ENCODE data around the gene NOC4L.

DNA sequence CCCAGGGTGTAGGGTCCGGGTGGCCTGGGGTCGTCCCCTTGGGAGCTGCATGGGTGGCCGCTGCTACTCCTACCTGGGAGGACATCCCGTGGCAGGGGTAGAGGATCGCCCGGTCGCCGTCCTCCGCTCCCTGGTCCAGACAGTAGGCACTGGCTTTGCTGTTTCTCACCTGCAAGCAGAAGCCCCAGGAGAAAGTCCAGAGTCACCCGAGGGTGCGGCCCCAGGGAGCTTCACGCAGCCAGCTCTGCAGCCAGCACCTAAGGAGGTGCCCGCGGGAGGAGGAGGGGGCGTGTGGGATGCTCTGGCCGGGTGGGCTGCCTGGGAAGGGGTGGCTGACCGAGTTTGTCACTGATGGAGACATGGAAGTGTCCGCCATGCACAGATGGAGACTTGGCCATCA is 54.8 kb downstream of the NOC4L start:
- TF ChIP-seq, protein P1, sequence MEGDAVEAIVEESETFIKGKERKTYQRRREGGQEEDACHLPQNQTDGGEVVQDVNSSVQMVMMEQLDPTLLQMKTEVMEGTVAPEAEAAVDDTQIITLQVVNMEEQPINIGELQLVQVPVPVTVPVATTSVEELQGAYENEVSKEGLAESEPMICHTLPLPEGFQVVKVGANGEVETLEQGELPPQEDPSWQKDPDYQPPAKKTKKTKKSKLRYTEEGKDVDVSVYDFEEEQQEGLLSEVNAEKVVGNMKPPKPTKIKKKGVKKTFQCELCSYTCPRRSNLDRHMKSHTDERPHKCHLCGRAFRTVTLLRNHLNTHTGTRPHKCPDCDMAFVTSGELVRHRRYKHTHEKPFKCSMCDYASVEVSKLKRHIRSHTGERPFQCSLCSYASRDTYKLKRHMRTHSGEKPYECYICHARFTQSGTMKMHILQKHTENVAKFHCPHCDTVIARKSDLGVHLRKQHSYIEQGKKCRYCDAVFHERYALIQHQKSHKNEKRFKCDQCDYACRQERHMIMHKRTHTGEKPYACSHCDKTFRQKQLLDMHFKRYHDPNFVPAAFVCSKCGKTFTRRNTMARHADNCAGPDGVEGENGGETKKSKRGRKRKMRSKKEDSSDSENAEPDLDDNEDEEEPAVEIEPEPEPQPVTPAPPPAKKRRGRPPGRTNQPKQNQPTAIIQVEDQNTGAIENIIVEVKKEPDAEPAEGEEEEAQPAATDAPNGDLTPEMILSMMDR (IDR thresholded peaks at IDR 0.05; ENCODE audit: insufficient read depth, low read depth, low read length): no peak
- TF ChIP-seq EZH2 (IDR thresholded peaks at IDR 0.05; ENCODE audit: insufficient read depth, low read length): no peak
